Measurements from ENCODE around the gene SRRM2.
"Not testable (repeated sequence)": the region's sequence is repeated elsewhere in the genome, so short reads cannot be mapped to it uniquely, and the experiment has no call there.

The SRRM2 gene

DNA sequence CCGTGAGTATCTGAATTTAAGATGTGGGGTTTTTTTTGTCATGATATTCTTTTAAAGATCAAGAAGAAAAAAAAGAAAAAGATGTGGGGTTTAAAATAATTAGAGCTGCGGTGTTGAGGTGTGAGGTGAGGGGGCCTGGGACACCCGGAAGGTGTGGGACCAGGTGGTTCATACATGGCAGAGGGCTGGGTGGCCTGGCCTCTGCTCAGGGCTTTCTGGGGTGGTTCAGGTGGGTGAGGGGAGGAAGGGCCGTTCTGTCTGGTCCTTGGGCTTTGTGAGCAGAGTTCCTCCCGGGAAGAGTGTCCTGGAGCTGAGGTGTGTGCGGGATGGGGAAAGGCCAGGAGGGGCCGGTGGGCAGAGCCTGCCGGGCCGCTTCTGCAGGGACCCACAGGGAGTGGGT lies 37.4 kb upstream of the SRRM2 start:
- no peak overlapping the region for H3K4me3 ChIP-seq (ENCODE audit: low read depth in 1 of 2, low read length in 2 of 2)
- no peaks in the 10 kb centered on the region for H3K27me3 ChIP-seq (ENCODE audit: control insufficient read depth in 1 of 2, insufficient read depth in 2 of 2, low read length in 2 of 2)
- H3K36me3 ChIP-seq (ENCODE audit: control insufficient read depth in 1 of 2, insufficient read depth in 2 of 2, low read length in 2 of 2) = peaks cover 0 to 6% of the 10 kb centered on the region in 2 donors
- peaks cover 6 to 14% of the 10 kb centered on the region in 2 donors for H3K4me1 ChIP-seq (ENCODE audit: control insufficient read depth in 1 of 2, insufficient read depth in 2 of 2, low read length in 2 of 2)
- H3K9me3 ChIP-seq (ENCODE audit: control insufficient read depth in 1 of 2, low read length in 2 of 2) = no peaks in the 10 kb centered on the region
- H3K9ac ChIP-seq (ENCODE audit: low read depth in 1 of 2, low read length in 2 of 2) = no peak overlapping the region
- no peak overlapping the region for H3K27ac ChIP-seq (ENCODE audit: low read depth, low read length)

DNA sequence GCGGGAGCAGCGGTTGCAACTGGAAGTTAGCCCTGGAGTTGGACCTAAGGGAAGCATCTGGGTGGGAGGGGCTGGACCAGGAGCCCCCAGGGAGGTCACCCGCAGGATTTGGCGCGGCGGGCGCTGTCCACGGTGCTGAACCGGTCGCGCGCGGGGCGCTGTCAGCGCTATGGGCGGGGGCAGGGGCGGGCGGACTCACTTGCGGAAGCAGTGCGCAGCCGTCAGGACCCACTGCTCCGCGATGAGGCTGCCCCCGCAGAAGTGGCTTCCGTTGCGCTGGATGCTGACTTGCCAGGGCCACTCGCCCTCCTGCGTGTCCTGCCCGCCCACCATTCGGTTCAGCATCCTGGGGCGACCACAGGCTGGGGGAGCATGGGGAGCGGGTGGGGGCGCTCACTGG lies 36.9 kb upstream of the SRRM2 start:
- Histone ChIP-seq H3K4me1 (ENCODE audit: control insufficient read depth in 1 of 2, insufficient read depth in 2 of 2, low read length in 2 of 2) (peaks cover 6 to 14% of the 10 kb centered on the region in 2 donors), H3K4me3 (ENCODE audit: low read depth in 1 of 2, low read length in 2 of 2) (peak overlapping the region in 1 of 2 donors; percentile 16), H3K27me3 (ENCODE audit: control insufficient read depth in 1 of 2, insufficient read depth in 2 of 2, low read length in 2 of 2) (no peaks in the 10 kb centered on the region), H3K9me3 (ENCODE audit: control insufficient read depth in 1 of 2, low read length in 2 of 2) (no peaks in the 10 kb centered on the region), H3K9ac (ENCODE audit: low read depth in 1 of 2, low read length in 2 of 2) (no peak overlapping the region), H3K27ac (ENCODE audit: low read depth, low read length) (no peak overlapping the region), H3K36me3 (ENCODE audit: control insufficient read depth in 1 of 2, insufficient read depth in 2 of 2, low read length in 2 of 2) (peaks cover 0 to 3% of the 10 kb centered on the region in 2 donors)

DNA sequence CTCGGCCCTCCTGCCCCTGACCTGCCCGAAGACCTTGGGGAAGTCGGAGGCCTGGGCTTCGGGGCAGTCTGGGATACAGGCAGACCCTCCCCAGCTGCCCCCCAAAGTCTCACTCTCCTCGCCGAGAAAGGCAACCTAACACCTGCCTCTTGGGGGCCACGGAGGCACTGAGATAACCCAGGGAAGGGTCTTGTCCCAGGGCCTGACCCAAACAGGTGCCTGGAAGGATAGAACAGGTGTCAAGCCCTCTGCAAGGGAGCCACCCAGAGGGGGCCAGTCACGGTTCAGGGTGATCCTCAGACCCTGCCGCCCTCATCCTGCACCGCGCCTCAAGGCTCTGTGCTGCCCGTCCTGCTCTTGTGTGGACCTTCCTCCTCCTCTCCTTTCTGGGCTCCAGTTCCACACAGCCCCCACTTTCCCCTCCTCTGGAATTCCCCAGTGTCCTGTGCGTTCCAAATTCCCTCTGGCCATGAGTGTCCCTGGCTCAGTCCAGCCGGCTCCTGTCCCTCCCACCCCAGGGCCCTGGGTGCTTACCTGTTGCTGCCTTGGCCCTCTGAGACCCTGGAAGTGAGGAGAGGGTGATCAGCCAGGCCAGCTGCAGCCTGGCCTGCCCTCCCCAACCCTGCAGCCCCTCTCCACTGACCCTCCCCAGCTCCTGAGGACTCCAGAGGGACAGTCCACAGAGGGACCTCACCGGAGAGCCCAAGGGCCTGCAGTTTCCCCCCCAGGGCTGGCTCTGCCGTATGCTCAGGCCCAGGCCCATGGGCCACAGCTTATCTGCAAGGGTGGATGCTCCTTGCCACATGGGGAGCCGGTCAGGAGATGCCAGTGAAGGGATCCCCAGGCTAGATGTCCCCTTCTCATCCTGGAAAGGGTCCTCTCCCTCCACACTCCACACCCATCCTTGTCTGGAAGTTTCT lies 36.2 kb upstream of the SRRM2 start:
- no peak overlapping the region for H3K4me3 ChIP-seq (ENCODE audit: low read depth in 1 of 2, low read length in 2 of 2)
- peaks cover 6 to 14% of the 10 kb centered on the region in 2 donors for H3K4me1 ChIP-seq (ENCODE audit: control insufficient read depth in 1 of 2, insufficient read depth in 2 of 2, low read length in 2 of 2)
- H3K9ac ChIP-seq (ENCODE audit: low read depth in 1 of 2, low read length in 2 of 2) = no peak overlapping the region
- no peaks in the 10 kb centered on the region for H3K36me3 ChIP-seq (ENCODE audit: control insufficient read depth in 1 of 2, insufficient read depth in 2 of 2, low read length in 2 of 2)
- H3K27me3 ChIP-seq (ENCODE audit: control insufficient read depth in 1 of 2, insufficient read depth in 2 of 2, low read length in 2 of 2) = no peaks in the 10 kb centered on the region
- H3K27ac ChIP-seq (ENCODE audit: low read depth, low read length) = no peak overlapping the region
- H3K9me3 ChIP-seq (ENCODE audit: control insufficient read depth in 1 of 2, low read length in 2 of 2) = no peaks in the 10 kb centered on the region

DNA sequence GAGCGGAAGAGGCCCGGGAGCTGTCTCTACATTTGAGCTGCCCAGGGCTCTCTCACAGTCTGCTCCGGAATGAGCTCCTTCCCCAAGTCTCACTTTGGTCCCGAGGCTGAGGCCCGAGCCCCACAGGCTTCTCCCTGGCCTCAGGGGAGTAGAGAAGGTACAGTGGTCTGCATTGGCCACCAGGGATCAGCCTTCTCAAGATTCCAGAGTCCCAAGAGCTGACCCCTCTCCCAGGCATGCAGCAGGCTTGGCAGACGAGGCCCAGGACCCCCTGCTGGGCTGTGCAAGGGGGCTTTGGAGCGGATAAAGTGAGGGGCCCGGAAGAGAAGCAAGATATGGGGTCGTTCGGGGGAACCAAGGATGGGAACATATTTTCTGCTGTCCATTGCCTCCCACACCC lies 35.5 kb upstream of the SRRM2 start:
- Histone ChIP-seq H3K27me3 (ENCODE audit: control insufficient read depth in 1 of 2, insufficient read depth in 2 of 2, low read length in 2 of 2) (no peaks in the 10 kb centered on the region), H3K4me1 (ENCODE audit: control insufficient read depth in 1 of 2, insufficient read depth in 2 of 2, low read length in 2 of 2) (peaks cover 6 to 14% of the 10 kb centered on the region in 2 donors), H3K9me3 (ENCODE audit: control insufficient read depth in 1 of 2, low read length in 2 of 2) (no peaks in the 10 kb centered on the region), H3K9ac (ENCODE audit: low read depth in 1 of 2, low read length in 2 of 2) (no peak overlapping the region), H3K27ac (ENCODE audit: low read depth, low read length) (no peak overlapping the region), H3K36me3 (ENCODE audit: control insufficient read depth in 1 of 2, insufficient read depth in 2 of 2, low read length in 2 of 2) (no peaks in the 10 kb centered on the region), H3K4me3 (ENCODE audit: low read depth in 1 of 2, low read length in 2 of 2) (no peak overlapping the region)

DNA sequence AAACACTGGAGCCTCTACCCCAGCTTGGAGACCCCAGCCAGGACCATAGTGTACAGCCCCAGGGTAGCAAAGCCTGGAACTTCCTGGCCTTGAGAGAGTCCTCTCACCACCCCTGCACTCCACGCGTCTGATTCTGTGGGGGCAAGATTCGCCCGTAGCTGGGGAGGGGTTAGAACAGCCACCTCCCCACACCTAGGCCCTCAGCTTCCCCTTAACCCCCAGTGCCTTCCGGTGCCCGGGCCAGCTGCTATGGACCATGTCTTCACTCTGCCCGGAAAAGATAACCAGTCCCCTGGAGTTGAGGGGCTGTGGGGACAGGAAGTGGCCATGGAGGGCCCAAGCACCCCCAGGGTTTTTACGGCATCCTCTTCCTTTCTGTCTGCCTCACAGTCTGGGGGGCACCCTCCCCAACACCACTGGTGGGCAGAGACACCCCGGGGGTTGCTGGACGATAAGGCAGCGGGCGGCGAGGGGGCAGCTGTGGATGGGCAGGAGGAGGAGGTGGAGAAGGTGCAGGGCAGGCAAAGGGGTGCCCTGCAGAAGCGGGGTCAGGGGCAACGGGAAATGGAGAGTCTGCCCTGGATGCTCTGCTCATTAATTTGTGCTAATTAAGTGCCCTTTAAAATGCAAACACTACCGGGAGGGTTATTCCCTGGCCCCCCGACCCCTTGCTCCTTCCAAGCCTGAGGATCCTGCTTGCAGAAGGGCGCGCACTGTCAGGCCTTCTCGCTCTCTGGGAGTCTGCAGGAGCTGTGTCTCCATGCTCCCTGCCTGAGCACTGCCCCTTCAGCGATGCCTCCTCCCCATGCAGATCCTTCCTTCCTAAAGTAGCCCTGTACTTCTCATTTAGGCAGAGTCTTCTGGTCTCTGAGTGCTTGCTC lies 34.8 kb upstream of the SRRM2 start:
- no peaks in the 10 kb centered on the region for H3K36me3 ChIP-seq (ENCODE audit: control insufficient read depth in 1 of 2, insufficient read depth in 2 of 2, low read length in 2 of 2)
- no peaks in the 10 kb centered on the region for H3K27me3 ChIP-seq (ENCODE audit: control insufficient read depth in 1 of 2, insufficient read depth in 2 of 2, low read length in 2 of 2)
- H3K4me3 ChIP-seq (ENCODE audit: low read depth in 1 of 2, low read length in 2 of 2) = no peak overlapping the region
- no peaks in the 10 kb centered on the region for H3K9me3 ChIP-seq (ENCODE audit: control insufficient read depth in 1 of 2, low read length in 2 of 2)
- H3K9ac ChIP-seq (ENCODE audit: low read depth in 1 of 2, low read length in 2 of 2) = no peak overlapping the region
- no peak overlapping the region for H3K27ac ChIP-seq (ENCODE audit: low read depth, low read length)
- H3K4me1 ChIP-seq (ENCODE audit: control insufficient read depth in 1 of 2, insufficient read depth in 2 of 2, low read length in 2 of 2) = peaks cover 6 to 14% of the 10 kb centered on the region in 2 donors

DNA sequence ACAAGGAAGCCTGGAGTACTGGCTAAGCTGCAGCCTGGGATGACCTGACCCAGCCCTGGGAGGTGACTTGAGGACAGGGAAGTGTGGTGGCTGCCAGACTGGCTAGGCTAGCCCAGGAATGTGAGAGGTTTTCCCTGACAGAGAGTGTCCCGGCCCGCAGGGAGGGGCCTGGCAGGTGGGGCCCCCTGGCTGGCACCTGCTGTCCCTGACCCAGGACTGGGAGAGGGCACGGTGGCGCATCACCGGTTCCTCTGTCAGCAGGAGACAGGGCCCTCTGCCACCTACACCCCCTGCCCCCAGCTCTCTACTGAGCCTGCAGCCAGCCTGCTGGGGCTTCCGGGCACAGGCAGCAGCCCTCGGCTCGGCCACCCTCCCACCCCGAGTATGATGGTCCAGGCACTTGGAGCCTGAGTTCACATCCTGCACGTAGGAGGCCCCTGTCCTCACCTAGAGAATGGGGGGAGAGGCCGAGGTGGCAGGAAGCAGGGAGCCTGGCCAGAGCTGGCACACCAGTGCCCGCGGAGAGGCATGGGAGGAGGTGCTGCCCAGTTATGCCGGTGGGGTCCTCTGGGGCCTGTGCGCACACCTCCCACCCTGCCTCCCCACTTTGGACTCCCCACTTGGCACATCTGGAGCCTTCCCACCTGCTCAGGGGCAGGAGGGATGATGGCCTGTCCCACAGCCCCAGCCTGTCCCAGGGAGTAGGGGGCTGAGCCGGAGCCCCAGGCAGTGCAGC lies 32.9 kb upstream of the SRRM2 start:
- Histone ChIP-seq H3K9ac (ENCODE audit: low read depth in 1 of 2, low read length in 2 of 2) (no peak overlapping the region), H3K36me3 (ENCODE audit: control insufficient read depth in 1 of 2, insufficient read depth in 2 of 2, low read length in 2 of 2) (no peaks in the 10 kb centered on the region), H3K27me3 (ENCODE audit: control insufficient read depth in 1 of 2, insufficient read depth in 2 of 2, low read length in 2 of 2) (no peaks in the 10 kb centered on the region), H3K4me1 (ENCODE audit: control insufficient read depth in 1 of 2, insufficient read depth in 2 of 2, low read length in 2 of 2) (peaks cover 6 to 14% of the 10 kb centered on the region in 2 donors), H3K4me3 (ENCODE audit: low read depth in 1 of 2, low read length in 2 of 2) (no peak overlapping the region), H3K27ac (ENCODE audit: low read depth, low read length) (no peak overlapping the region), H3K9me3 (ENCODE audit: control insufficient read depth in 1 of 2, low read length in 2 of 2) (no peaks in the 10 kb centered on the region)

DNA sequence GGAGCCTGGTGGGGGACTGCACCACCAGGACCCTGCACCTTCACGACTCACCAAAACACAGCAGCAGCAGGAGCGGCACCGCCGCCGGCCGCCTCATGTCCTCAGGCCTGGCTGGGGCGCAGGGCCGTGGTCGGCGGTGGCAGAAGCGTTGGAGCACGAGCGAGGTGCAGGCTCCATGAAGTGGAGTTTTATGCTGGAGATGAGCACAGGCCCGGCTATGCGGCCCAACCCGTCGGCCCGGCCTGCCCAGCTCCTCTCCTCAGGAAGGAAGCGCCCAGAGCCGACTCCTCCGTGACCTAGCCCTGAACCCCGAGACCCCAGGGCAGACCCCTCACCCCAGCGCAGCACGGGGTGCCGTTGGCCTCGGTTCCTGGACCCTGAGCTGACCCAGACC lies 32.4 kb upstream of the SRRM2 start, which contains the start of gene PRSS27:
Gene PRSS27 (minus strand): TSS at position 161 of the 394 bp plus-strand sequence. CDS start 64 bp downstream, at position 97.
- H3K9ac ChIP-seq (ENCODE audit: low read depth in 1 of 2, low read length in 2 of 2) = peak within 1 kb of the TSS; percentile 38 to 54

DNA sequence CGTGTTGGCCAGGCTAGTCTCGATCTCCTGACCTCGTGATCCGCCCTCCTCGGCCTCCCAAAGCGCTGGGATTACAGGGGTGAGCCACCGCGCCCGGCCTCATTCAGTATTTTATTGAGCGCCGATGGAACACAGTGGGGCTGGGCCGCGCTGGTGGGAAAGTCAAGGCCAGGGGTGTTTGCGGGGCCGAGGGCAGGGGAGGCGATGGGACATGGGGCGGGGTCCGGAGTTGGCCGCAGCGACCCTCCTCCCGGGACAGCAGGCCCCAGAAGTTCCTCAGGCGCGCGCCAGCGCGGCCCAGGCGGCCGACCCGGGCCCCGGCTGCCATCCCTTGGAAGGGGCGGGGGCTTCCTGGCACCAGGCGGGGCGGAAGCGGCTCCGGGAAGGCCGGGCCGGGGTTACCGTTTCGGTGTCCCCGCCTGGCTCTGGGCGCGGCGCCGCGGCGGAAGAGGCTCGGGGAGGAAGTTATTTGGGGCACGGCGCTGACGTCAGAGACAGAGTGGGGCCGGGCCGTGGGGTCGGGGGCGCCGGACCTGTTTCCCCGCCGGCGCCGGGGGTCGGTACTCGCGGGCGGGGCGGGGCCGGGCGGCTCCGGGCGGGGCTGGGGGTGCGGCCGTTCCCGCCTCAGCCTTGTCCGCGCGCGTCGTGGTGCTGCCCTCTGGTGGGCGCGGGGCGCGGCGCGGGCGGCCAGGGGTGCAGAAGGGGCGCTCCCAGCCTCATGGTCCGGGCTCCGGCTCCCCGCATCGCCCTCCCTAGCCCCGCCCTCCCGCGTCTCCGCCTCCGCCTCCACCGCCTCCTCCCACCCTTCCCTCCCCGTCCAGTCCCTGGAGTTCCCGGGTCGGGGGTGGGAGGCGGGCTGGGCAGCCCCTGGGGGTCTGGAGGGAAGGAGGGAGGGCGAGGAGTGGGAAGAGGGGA lies 31.5 kb upstream of the SRRM2 start:
- H3K27ac ChIP-seq (ENCODE audit: low read depth, low read length) = no peak overlapping the region
- peak overlapping the region; percentile 38 to 54 for H3K9ac ChIP-seq (ENCODE audit: low read depth in 1 of 2, low read length in 2 of 2)

More for the DNA sequence above, 32.4 kb upstream of the SRRM2 start, which contains the start of gene PRSS27:
- H3K27ac ChIP-seq (ENCODE audit: low read depth, low read length) = no peak within 1 kb of the TSS
- peak within 1 kb of the TSS; percentile 61 for H3K4me3 ChIP-seq (ENCODE audit: low read depth in 1 of 2, low read length in 2 of 2)
- no peaks in the 10 kb centered on the region for H3K27me3 ChIP-seq (ENCODE audit: control insufficient read depth in 1 of 2, insufficient read depth in 2 of 2, low read length in 2 of 2)
- H3K9me3 ChIP-seq (ENCODE audit: control insufficient read depth in 1 of 2, low read length in 2 of 2) = no peaks in the 10 kb centered on the region
- H3K36me3 ChIP-seq (ENCODE audit: control insufficient read depth in 1 of 2, insufficient read depth in 2 of 2, low read length in 2 of 2) = no peaks in the 10 kb centered on the region
- peaks cover 6 to 14% of the 10 kb centered on the region in 2 donors for H3K4me1 ChIP-seq (ENCODE audit: control insufficient read depth in 1 of 2, insufficient read depth in 2 of 2, low read length in 2 of 2)

DNA sequence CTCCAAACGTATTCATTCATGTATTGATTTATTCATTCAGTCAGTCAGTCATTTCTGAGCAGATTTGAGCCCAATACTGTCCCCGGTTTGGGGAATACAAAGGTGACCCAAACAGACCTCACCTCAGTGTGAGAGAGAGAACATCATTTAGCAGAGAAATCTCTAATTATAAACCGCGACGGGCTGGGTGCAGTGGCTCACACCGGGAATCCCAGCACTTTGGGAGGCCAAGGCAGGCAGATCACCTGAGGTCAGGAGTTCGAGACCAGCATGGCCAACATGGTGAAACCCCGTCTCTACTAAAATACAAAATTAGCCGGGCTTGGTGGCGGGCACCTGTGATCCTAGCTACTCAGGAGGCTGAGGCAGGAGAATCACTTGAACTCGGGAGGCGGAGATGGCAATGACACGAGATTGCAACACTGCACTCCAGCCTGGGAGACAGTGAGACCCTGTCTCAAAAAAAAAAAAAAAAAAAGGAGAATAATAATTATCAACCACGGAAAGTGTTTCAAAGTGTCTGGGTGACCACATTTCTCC lies 30.7 kb upstream of the SRRM2 start:
- not testable (repeated sequence) for H3K4me3 ChIP-seq (ENCODE audit: low read depth in 1 of 2, low read length in 2 of 2); H3K27ac ChIP-seq (ENCODE audit: low read depth, low read length)

More for the DNA sequence above, 31.5 kb upstream of the SRRM2 start:
- Histone ChIP-seq H3K27me3 (ENCODE audit: control insufficient read depth in 1 of 2, insufficient read depth in 2 of 2, low read length in 2 of 2) (no peaks in the 10 kb centered on the region), H3K4me3 (ENCODE audit: low read depth in 1 of 2, low read length in 2 of 2) (peak overlapping the region; percentile 61), H3K9me3 (ENCODE audit: control insufficient read depth in 1 of 2, low read length in 2 of 2) (no peaks in the 10 kb centered on the region), H3K36me3 (ENCODE audit: control insufficient read depth in 1 of 2, insufficient read depth in 2 of 2, low read length in 2 of 2) (no peaks in the 10 kb centered on the region), H3K4me1 (ENCODE audit: control insufficient read depth in 1 of 2, insufficient read depth in 2 of 2, low read length in 2 of 2) (peaks cover 6 to 14% of the 10 kb centered on the region in 2 donors)

More for the DNA sequence above, 30.7 kb upstream of the SRRM2 start:
- H3K27me3 ChIP-seq (ENCODE audit: control insufficient read depth in 1 of 2, insufficient read depth in 2 of 2, low read length in 2 of 2); H3K36me3 ChIP-seq (ENCODE audit: control insufficient read depth in 1 of 2, insufficient read depth in 2 of 2, low read length in 2 of 2); H3K9me3 ChIP-seq (ENCODE audit: control insufficient read depth in 1 of 2, low read length in 2 of 2): not testable (repeated sequence)
- Histone ChIP-seq H3K4me1 (ENCODE audit: control insufficient read depth in 1 of 2, insufficient read depth in 2 of 2, low read length in 2 of 2) (peaks cover 6 to 14% of the 10 kb centered on the region in 2 donors), H3K9ac (ENCODE audit: low read depth in 1 of 2, low read length in 2 of 2) (peak overlapping the region in 1 of 2 donors; percentile 51)

Measured in duodenal mucosa (tissue), 2 donors.